Inflammatory macrophage treated with lipopolysaccharide for 1 hour (primary cell): ENCODE measurements around the gene RASIP1.

Experiments
- DNase-seq, 2 donors: peaks; one replicate each; pipeline ENCODE4 v3.0.0-alpha.2; 2020 to 2022

The RASIP1 gene

DNA sequence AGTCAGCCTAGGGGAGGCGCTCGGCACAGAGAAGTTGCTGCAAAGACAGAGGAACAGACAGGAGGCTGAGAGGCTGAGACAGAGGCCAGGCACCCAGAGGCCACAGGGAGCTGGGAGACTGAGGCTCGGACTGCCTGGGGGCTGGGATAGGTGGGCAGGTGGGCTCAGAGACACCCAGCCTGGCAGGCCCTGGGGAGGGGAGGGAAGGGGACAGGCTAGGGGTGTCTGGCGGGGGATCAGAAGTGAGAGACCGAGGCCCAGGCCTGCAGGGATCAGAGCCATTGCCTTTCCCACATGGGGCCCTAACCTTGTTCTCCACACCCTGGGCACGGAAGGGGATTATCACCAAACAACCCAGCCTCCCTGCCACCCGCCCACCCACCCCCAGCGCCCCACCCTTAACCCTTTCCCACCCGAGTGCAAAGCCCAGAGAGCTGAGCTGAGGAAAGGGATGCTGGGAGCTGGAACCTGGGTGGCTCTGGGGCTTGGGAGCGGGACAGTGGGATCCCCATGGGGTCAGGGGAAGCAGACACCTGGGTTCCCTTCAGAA is 68.9 kb downstream of the RASIP1 start:
- no peak for DNase-seq

DNA sequence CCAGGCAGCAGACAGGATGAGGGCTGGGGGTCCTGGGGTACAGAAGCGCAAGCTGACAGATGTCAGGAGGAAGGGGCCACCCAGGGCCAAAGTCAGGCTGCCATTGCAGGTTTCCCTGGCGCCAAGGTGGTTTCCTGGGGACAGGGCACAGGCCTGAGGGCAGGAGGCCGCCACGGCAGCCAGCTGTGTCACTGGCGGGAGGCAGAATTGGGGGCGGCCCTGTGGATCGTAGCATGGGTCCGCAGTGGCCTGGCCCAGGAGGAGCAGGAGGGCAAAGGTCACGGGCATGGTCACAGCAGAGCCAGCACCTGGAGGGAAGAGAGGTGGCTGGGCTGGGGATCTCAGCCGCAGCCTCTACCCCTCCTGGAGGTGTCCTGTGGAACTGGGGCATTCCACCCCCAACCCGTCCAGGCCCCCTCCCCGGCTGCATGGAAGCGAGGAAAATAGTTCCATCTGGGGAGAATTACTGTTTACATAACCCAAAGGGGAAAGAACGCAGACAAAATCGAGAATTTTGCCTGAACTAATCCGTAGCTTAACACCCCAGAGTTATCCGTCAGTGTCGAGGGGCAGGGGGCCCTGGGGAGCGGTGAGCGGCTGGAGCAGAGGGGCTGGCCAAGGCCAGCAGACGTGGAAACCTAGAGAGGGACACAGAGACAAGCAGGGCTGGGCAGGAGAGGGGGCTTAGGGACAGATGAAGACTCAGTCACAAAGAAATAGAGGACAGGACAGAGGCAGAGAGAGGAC is 69.5 kb downstream of the RASIP1 start:
- DNase-seq = no peak
